GM19193 (cell line): ENCODE measurements around the gene BRWD1.

Experiments
- POLR2A ChIP-seq: IDR thresholded peaks from 4 replicates; pipeline ENCODE4 v1.6.1; 2011; ENCODE audit not compliant: insufficient read depth, insufficient read length; ENCODE audit errors: extremely low read depth

Gene BRWD1

GRCh38 chr21:39144191-39144590, 169.2 kb downstream of the BRWD1 start:
- no peak for TF ChIP-seq POLR2A

GRCh38 chr21:39142972-39143371, 170.5 kb downstream of the BRWD1 start:
- TF ChIP-seq POLR2A, result no peak

GRCh38 chr21:39141502-39141901, 171.9 kb downstream of the BRWD1 start:
- no peak for TF ChIP-seq POLR2A

GRCh38 chr21:39137248-39138178, 175.9 kb downstream of the BRWD1 start:
- no peak for TF ChIP-seq POLR2A

GRCh38 chr21:39136711-39137110, 176.7 kb downstream of the BRWD1 start:
- no peak for TF ChIP-seq POLR2A

GRCh38 chr21:39134288-39134810, 179.1 kb downstream of the BRWD1 start:
- TF ChIP-seq POLR2A, result no peak
